ENCODE results near the gene GATA1.

DNA sequence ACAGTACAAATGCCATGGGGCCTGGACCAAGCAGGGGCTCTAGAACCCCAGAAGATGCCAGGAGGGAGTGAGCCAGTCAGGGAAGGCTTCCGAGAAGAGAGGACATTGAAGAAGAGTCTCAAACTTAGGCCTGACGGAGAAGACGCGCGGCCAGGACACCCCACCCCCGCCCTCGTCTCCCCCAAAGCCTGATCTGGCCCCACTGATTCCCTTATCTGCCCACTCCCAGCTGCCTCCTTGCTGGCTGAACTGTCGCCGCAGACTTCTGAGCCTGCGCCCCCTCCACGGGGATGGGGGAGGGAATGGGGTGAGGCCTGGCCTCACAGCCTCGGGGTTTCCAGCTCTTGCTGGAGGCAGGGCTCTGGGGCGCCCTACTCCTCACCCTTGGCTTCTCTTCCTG is 3.6 kb upstream of the GATA1 start:
- TF ChIP-seq, protein P1, sequence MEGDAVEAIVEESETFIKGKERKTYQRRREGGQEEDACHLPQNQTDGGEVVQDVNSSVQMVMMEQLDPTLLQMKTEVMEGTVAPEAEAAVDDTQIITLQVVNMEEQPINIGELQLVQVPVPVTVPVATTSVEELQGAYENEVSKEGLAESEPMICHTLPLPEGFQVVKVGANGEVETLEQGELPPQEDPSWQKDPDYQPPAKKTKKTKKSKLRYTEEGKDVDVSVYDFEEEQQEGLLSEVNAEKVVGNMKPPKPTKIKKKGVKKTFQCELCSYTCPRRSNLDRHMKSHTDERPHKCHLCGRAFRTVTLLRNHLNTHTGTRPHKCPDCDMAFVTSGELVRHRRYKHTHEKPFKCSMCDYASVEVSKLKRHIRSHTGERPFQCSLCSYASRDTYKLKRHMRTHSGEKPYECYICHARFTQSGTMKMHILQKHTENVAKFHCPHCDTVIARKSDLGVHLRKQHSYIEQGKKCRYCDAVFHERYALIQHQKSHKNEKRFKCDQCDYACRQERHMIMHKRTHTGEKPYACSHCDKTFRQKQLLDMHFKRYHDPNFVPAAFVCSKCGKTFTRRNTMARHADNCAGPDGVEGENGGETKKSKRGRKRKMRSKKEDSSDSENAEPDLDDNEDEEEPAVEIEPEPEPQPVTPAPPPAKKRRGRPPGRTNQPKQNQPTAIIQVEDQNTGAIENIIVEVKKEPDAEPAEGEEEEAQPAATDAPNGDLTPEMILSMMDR (IDR thresholded peaks at IDR 0.05): no peak
- no peak for TF ChIP-seq POLR2A (IDR thresholded peaks at IDR 0.05)

All from heart left ventricle (tissue), 13 donors.